Measurements from ENCODE around the gene CYS1. TPM values are rescaled to one million over a fixed set of nuclear protein-coding genes. Genes with fewer than 3 reads are reported as not detected.
A peak's percentile ranks its signal among the peaks of the same experiment; 100 is the strongest.

Gene CYS1
- total RNA-seq, 1 experiment from 2014 or later: 1.2 TPM

- TF ChIP-seq ZMAT4 (CRISPR knock-in tag; IDR thresholded peaks at IDR 0.05) (no peak), GTF2I (CRISPR knock-in tag; conservative IDR thresholded peaks at IDR 0.05) (no peak), OVOL2 (CRISPR knock-in tag; IDR thresholded peaks at IDR 0.05; ENCODE audit: borderline replicate concordance) (no peak), SMAD3 (CRISPR knock-in tag; IDR thresholded peaks at IDR 0.05; ENCODE audit: borderline replicate concordance) (no peak)
- TF ChIP-seq, protein P1, sequence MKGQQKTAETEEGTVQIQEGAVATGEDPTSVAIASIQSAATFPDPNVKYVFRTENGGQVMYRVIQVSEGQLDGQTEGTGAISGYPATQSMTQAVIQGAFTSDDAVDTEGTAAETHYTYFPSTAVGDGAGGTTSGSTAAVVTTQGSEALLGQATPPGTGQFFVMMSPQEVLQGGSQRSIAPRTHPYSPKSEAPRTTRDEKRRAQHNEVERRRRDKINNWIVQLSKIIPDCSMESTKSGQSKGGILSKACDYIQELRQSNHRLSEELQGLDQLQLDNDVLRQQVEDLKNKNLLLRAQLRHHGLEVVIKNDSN (CRISPR knock-in tag; IDR thresholded peaks at IDR 0.05): no peak
These were observed 28.0 kb downstream of the CYS1 start (continued) for GRCh38 chr2:10052216-10052615.

GRCh38 chr2:10048501-10049171, 31.6 kb downstream of the CYS1 start:
- Mint-ChIP-seq H3K4me1 (no peaks in the 10 kb centered on the region), H3K27ac (no peak overlapping the region), H3K27me3 (ENCODE audit: low read depth) (peaks cover 12% of the 10 kb centered on the region), H3K9me3 (no peaks in the 10 kb centered on the region), H3K4me3 (no peak overlapping the region), H3K36me3 (peaks cover 32% of the 10 kb centered on the region)
- TF ChIP-seq JAZF1 (CRISPR knock-in tag; IDR thresholded peaks at IDR 0.05) (no peak), CTCF (IDR thresholded peaks at IDR 0.05) (peak; percentile 43)
- ATAC-seq (peak; percentile 22), DNase-seq (ENCODE audit: low spot score) (no peak)
- CTCF ChIA-PET: interaction anchor here (0.5 to 3.5 kb wide), 28 partner anchors 9 to 711 kb away, joined by 3 to 36 read pairs (median 5); partner anchors contain the start of genes CYS1 and TAF1B
- POLR2A ChIA-PET: interaction anchor here (1.0 kb wide), 1 partner anchor 9 kb away, joined by 4 read pairs; no protein-coding TSS in a partner anchor

GRCh38 chr2:10047616-10048500, 32.4 kb downstream of the CYS1 start:
- no peak for ATAC-seq
- DNase-seq (ENCODE audit: low spot score): no peak
- POLR2A ChIA-PET: interaction anchor here (1.0 kb wide), 1 partner anchor 10 kb away, joined by 4 read pairs; no protein-coding TSS in a partner anchor
- TF ChIP-seq ZNF219 (CRISPR knock-in tag; IDR thresholded peaks at IDR 0.05; ENCODE audit: borderline replicate concordance) (no peak), PRRX2 (CRISPR knock-in tag; IDR thresholded peaks at IDR 0.05) (no peak), ESRRA (CRISPR knock-in tag; IDR thresholded peaks at IDR 0.05; ENCODE audit: borderline replicate concordance) (no peak), SMAD3 (CRISPR knock-in tag; IDR thresholded peaks at IDR 0.05; ENCODE audit: borderline replicate concordance) (no peak), ZNF121 (CRISPR knock-in tag; IDR thresholded peaks at IDR 0.05) (no peak), RELA (CRISPR knock-in tag; IDR thresholded peaks at IDR 0.05; ENCODE audit: borderline replicate concordance) (no peak), CDX4 (CRISPR knock-in tag; IDR thresholded peaks at IDR 0.05; ENCODE audit: borderline replicate concordance) (no peak), CREB1 (CRISPR knock-in tag; IDR thresholded peaks at IDR 0.05) (no peak), TEAD4 (CRISPR knock-in tag; IDR thresholded peaks at IDR 0.05) (no peak), JUN (CRISPR knock-in tag; IDR thresholded peaks at IDR 0.05) (no peak)
- TF ChIP-seq, protein P2, sequence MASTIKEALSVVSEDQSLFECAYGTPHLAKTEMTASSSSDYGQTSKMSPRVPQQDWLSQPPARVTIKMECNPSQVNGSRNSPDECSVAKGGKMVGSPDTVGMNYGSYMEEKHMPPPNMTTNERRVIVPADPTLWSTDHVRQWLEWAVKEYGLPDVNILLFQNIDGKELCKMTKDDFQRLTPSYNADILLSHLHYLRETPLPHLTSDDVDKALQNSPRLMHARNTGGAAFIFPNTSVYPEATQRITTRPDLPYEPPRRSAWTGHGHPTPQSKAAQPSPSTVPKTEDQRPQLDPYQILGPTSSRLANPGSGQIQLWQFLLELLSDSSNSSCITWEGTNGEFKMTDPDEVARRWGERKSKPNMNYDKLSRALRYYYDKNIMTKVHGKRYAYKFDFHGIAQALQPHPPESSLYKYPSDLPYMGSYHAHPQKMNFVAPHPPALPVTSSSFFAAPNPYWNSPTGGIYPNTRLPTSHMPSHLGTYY (CRISPR knock-in tag; IDR thresholded peaks at IDR 0.05): no peak
- no peaks in the 10 kb centered on the region for H3K9me3 Mint-ChIP-seq
- CTCF ChIA-PET: interaction anchor here (0.6 to 3.5 kb wide), 25 partner anchors 10 to 574 kb away, joined by 3 to 36 read pairs (median 5); partner anchors contain the start of gene TAF1B
- no peaks in the 10 kb centered on the region for H3K4me1 Mint-ChIP-seq
- peaks cover 25% of the 10 kb centered on the region for H3K36me3 Mint-ChIP-seq
- no peak overlapping the region for H3K4me3 Mint-ChIP-seq
- H3K27me3 Mint-ChIP-seq (ENCODE audit: low read depth): peaks cover 12% of the 10 kb centered on the region
- no peak overlapping the region for H3K27ac Mint-ChIP-seq
